ENCODE measurements around the gene C11orf71.

The C11orf71 gene

GRCh38 chr11:114386131-114386530, 14.2 kb downstream of the C11orf71 start:
- Mint-ChIP-seq H3K27ac (no peak overlapping the region), H3K9me3 (peaks cover 7% of the 10 kb centered on the region), H3K36me3 (ENCODE audit: low read depth) (no peaks in the 10 kb centered on the region), H3K27me3 (ENCODE audit: low read depth) (peaks cover 9% of the 10 kb centered on the region), H3K4me3 (no peak overlapping the region), H3K4me1 (ENCODE audit: low read depth) (no peaks in the 10 kb centered on the region)

DNA sequence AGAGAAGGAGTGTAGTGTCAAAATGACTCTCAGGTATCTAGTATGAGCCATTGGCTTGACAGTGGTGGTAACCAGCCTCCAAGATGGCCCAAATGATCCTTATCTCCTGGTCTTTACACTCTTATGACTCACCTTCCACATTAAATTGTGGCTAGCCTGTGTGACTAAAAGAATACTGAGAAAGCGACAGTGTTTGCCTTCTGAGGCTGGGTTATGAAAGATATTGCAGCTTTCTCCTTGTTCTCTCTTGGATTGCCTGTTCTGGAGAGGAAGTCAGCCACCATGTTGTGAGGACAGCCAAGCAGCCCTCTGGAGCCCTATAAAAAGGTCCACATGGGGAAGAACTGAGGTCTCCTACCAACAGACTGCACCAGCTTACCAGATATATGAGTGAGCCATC, 15.8 kb downstream of the C11orf71 start:
- peaks cover 13% of the 10 kb centered on the region for H3K27me3 Mint-ChIP-seq (ENCODE audit: low read depth)
- no peak overlapping the region for H3K4me3 Mint-ChIP-seq
- no peaks in the 10 kb centered on the region for H3K36me3 Mint-ChIP-seq (ENCODE audit: low read depth)
- H3K9me3 Mint-ChIP-seq, result peaks cover 7% of the 10 kb centered on the region
- no peaks in the 10 kb centered on the region for H3K4me1 Mint-ChIP-seq (ENCODE audit: low read depth)
- H3K27ac Mint-ChIP-seq, result no peak overlapping the region

- Mint-ChIP-seq H3K4me3 (no peak overlapping the region), H3K9me3 (peaks cover 7% of the 10 kb centered on the region), H3K36me3 (ENCODE audit: low read depth) (no peaks in the 10 kb centered on the region), H3K27ac (no peak overlapping the region), H3K27me3 (ENCODE audit: low read depth) (peaks cover 13% of the 10 kb centered on the region), H3K4me1 (ENCODE audit: low read depth) (no peaks in the 10 kb centered on the region)
These were observed 17.8 kb downstream of the C11orf71 start for GRCh38 chr11:114382509-114382908.

GRCh38 chr11:114379394-114380069, 20.8 kb downstream of the C11orf71 start:
- no peaks in the 10 kb centered on the region for H3K36me3 Mint-ChIP-seq (ENCODE audit: low read depth)
- no peak overlapping the region for H3K4me3 Mint-ChIP-seq
- peaks cover 7% of the 10 kb centered on the region for H3K9me3 Mint-ChIP-seq
- H3K27ac Mint-ChIP-seq, result no peak overlapping the region
- H3K4me1 Mint-ChIP-seq (ENCODE audit: low read depth), result no peaks in the 10 kb centered on the region
- H3K27me3 Mint-ChIP-seq (ENCODE audit: low read depth), result peaks cover 7% of the 10 kb centered on the region

DNA sequence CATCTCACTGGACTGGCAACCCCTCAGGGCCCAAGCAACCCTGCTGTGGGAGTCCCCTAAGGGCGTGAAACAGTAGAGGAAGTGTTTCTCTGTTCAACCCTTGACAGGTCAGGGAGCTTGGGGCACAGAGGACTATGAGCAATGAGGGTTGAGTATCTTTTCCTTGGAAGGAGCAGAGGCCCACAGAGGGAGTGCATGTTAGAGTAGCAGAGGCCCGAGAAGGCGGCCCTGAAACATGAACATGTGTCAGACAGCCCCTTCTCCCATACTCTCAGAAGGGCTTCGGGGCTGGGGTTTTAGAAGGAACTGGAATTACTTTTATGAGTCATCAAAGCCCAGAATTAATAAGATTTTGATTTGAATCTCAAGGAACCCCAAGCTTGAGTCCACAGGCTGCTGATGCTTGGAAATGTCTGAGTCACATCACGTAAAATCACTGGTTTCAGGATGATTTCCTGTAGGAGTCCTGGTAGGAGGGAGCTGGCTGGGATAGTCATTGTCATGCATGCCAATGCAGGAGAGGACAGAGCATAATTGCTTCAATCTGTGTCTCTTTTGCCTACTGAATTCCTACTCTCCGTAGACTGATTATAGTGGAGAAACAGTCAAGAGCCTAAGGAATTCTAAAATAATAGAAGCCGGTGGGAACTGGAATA, 22.6 kb downstream of the C11orf71 start:
- H3K27me3 Mint-ChIP-seq (ENCODE audit: low read depth), result peaks cover 4% of the 10 kb centered on the region
- no peaks in the 10 kb centered on the region for H3K4me1 Mint-ChIP-seq (ENCODE audit: low read depth)
- H3K36me3 Mint-ChIP-seq (ENCODE audit: low read depth), result no peaks in the 10 kb centered on the region
- H3K9me3 Mint-ChIP-seq, result no peaks in the 10 kb centered on the region
- no peak overlapping the region for H3K27ac Mint-ChIP-seq
- H3K4me3 Mint-ChIP-seq, result no peak overlapping the region

DNA sequence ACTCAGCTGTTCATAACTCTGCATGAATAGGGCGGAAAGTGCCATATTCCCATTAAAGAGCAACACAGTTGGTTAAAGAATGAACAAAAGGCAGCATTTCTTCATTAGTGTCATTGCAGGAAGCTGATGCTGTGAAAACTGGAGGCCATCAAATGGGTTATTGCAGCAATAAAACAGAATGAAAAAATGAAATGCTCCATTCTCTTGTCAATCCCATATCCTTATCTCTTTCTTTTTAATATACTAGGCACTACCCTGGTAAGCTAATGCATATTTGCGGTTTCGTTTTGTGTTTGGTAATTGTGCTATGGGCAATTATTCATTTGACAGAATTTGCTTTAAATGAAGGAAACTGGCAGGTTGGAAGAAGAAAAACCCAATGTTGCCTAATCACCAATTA, 25.3 kb downstream of the C11orf71 start:
- H3K27me3 Mint-ChIP-seq (ENCODE audit: low read depth), result peaks cover 5% of the 10 kb centered on the region
- H3K4me1 Mint-ChIP-seq (ENCODE audit: low read depth), result no peaks in the 10 kb centered on the region
- H3K36me3 Mint-ChIP-seq (ENCODE audit: low read depth), result no peaks in the 10 kb centered on the region
- H3K4me3 Mint-ChIP-seq, result no peak overlapping the region
- no peak overlapping the region for H3K27ac Mint-ChIP-seq
- H3K9me3 Mint-ChIP-seq, result no peaks in the 10 kb centered on the region

- H3K27ac Mint-ChIP-seq, result no peak overlapping the region
- H3K36me3 Mint-ChIP-seq (ENCODE audit: low read depth), result no peaks in the 10 kb centered on the region
- H3K9me3 Mint-ChIP-seq, result no peaks in the 10 kb centered on the region
- peaks cover 5% of the 10 kb centered on the region for H3K27me3 Mint-ChIP-seq (ENCODE audit: low read depth)
- no peak overlapping the region for H3K4me3 Mint-ChIP-seq
- H3K4me1 Mint-ChIP-seq (ENCODE audit: low read depth), result no peaks in the 10 kb centered on the region
These were observed 31.2 kb downstream of the C11orf71 start for GRCh38 chr11:114368918-114369680.

- Mint-ChIP-seq H3K36me3 (ENCODE audit: low read depth) (no peaks in the 10 kb centered on the region), H3K4me3 (no peak overlapping the region)
These were observed 32.9 kb downstream of the C11orf71 start for GRCh38 chr11:114367244-114367957.

GRCh38 chr11:114366331-114367243, 33.7 kb downstream of the C11orf71 start:
- H3K9me3 Mint-ChIP-seq, result no peaks in the 10 kb centered on the region
- no peak overlapping the region for H3K27ac Mint-ChIP-seq
- H3K4me1 Mint-ChIP-seq (ENCODE audit: low read depth), result no peaks in the 10 kb centered on the region
- peaks cover 4% of the 10 kb centered on the region for H3K27me3 Mint-ChIP-seq (ENCODE audit: low read depth)
- no peak overlapping the region for H3K4me3 Mint-ChIP-seq
- H3K36me3 Mint-ChIP-seq (ENCODE audit: low read depth), result no peaks in the 10 kb centered on the region

More at GRCh38 chr11:114367244-114367957, 32.9 kb downstream of the C11orf71 start:
- H3K4me1 Mint-ChIP-seq (ENCODE audit: low read depth), result no peaks in the 10 kb centered on the region
- peaks cover 8% of the 10 kb centered on the region for H3K27me3 Mint-ChIP-seq (ENCODE audit: low read depth)
- H3K27ac Mint-ChIP-seq, result no peak overlapping the region
- no peaks in the 10 kb centered on the region for H3K9me3 Mint-ChIP-seq

DNA sequence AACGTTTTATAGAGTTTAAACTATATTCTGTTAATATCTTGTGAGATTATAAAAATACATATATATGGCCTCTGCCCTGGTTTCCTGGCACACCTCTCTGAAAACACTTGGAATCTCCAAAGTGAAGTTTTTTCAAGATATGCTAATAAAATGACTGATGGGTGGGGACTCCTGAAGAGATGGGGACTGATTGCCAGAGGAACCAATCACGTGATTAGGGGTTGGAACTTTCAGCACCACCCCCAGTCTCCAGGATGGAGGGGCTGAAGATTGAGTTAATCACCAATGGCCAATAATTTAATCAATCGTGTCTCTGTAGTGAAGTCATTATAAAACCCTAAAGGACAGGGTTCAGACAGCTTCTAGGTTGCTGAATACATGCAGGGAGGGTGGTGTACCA, 37.4 kb downstream of the C11orf71 start:
- Mint-ChIP-seq H3K9me3 (no peaks in the 10 kb centered on the region), H3K4me1 (ENCODE audit: low read depth) (no peaks in the 10 kb centered on the region), H3K4me3 (no peak overlapping the region), H3K27ac (no peak overlapping the region), H3K36me3 (ENCODE audit: low read depth) (no peaks in the 10 kb centered on the region), H3K27me3 (ENCODE audit: low read depth) (peaks cover 22% of the 10 kb centered on the region)

DNA sequence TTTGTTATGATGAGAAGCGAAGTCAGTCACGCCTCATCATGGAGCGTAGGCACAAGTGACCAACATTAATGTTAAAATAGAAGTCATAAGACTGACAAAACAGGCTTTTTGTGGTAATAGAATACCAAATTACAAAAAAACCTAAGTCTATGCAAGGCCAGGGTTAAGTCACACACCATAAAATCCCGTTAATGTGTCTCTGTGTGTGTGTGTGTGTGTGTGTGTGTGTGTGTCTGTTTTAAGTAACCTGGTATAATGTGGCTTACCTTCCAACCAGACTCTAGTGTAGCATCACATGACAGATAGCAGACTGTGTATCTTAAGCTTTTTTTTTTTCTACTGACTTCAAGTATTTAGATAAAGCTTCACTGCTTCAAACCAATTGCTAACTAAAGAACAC, 38.0 kb downstream of the C11orf71 start:
- H3K4me3 Mint-ChIP-seq, result no peak overlapping the region
- peaks cover 22% of the 10 kb centered on the region for H3K27me3 Mint-ChIP-seq (ENCODE audit: low read depth)
- no peaks in the 10 kb centered on the region for H3K9me3 Mint-ChIP-seq

GRCh38 chr11:114359342-114359741, 41.0 kb downstream of the C11orf71 start:
- H3K9me3 Mint-ChIP-seq, result no peaks in the 10 kb centered on the region
- H3K4me3 Mint-ChIP-seq, result no peak overlapping the region
- H3K4me1 Mint-ChIP-seq (ENCODE audit: low read depth), result no peaks in the 10 kb centered on the region
- H3K27me3 Mint-ChIP-seq (ENCODE audit: low read depth), result peaks cover 22% of the 10 kb centered on the region
- no peak overlapping the region for H3K27ac Mint-ChIP-seq
- no peaks in the 10 kb centered on the region for H3K36me3 Mint-ChIP-seq (ENCODE audit: low read depth)

More for the DNA sequence above, 38.0 kb downstream of the C11orf71 start:
- Mint-ChIP-seq H3K4me1 (ENCODE audit: low read depth) (no peaks in the 10 kb centered on the region), H3K27ac (no peak overlapping the region), H3K36me3 (ENCODE audit: low read depth) (no peaks in the 10 kb centered on the region)

- H3K4me1 Mint-ChIP-seq (ENCODE audit: low read depth), result no peaks in the 10 kb centered on the region
- H3K4me3 Mint-ChIP-seq, result no peak overlapping the region
- H3K27ac Mint-ChIP-seq, result no peak overlapping the region
- H3K27me3 Mint-ChIP-seq (ENCODE audit: low read depth), result peaks cover 21% of the 10 kb centered on the region
- H3K36me3 Mint-ChIP-seq (ENCODE audit: low read depth), result no peaks in the 10 kb centered on the region
- H3K9me3 Mint-ChIP-seq, result no peaks in the 10 kb centered on the region
These were observed 41.6 kb downstream of the C11orf71 start for GRCh38 chr11:114358716-114359115.

DNA sequence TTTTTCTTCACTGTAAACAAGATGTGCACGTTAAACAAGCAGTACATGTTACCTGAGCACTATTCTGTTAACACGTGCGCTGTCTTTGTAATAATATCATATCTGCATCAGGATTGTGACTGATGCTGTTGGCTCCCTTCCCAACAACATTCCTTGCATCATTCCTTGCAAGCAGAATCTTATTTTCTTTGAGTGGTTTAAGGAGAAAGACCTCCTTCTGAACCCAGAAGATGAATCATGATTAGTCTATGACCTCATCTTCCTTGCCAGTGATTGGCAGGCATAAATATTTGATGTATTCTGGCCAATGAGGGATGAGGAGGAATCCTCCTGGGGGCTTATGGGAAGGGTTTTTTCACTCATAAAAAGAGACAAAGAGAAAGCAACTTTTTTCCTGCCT, 46.2 kb downstream of the C11orf71 start:
- Mint-ChIP-seq H3K27me3 (ENCODE audit: low read depth) (peaks cover 6% of the 10 kb centered on the region), H3K4me3 (no peak overlapping the region), H3K4me1 (ENCODE audit: low read depth) (no peaks in the 10 kb centered on the region), H3K27ac (no peak overlapping the region), H3K9me3 (no peaks in the 10 kb centered on the region), H3K36me3 (ENCODE audit: low read depth) (no peaks in the 10 kb centered on the region)
